H1 (cell line): ENCODE data around the gene SYNCRIP. TPM values are rescaled to one million over a fixed set of nuclear protein-coding genes. Genes with fewer than 3 reads are reported as not detected.
A peak's percentile ranks its signal among the peaks of the same experiment; 100 is the strongest.

ENCODE experiments used
- CTCF ChIA-PET: fragments of 300-600 bp; sonication (Branson Sonifier 250); formaldehyde crosslinking; loops from one replicate; lab custom pipeline; 2021; ENCODE audit not compliant: partially characterized antibody; lab: Charles Lee
- POLR2A ChIA-PET: fragments of 300-600 bp; sonication (Branson Sonifier 250); formaldehyde crosslinking; loops from one replicate; lab custom pipeline; 2021; ENCODE audit warnings: inconsistent platforms; ENCODE audit not compliant: partially characterized antibody; lab: Charles Lee
- DNase-seq, 2 experiments: peaks; one replicate each; pipeline versions ENCODE4 v3.0.0 to v3.0.0-alpha.2; 2010 to 2022; ENCODE audit warnings: low spot score in 2 of 2, low read depth in 1 of 2, mixed read lengths in 1 of 2
- FAIRE-seq: peaks from 2 replicates; lab custom pipeline; 2011; peaks lifted over from hg19 to GRCh38; lab: Jason Lieb, UNC
- H2AFZ ChIP-seq: 2 replicates; pipeline ENCODE4 v1.8.1; 2012; ENCODE audit warnings: low read length, inconsistent platforms
- H2AK5ac ChIP-seq: 2 replicates; pipeline ENCODE4 v1.6.1; 2013; ENCODE audit warnings: low read depth, low read length
- H2BK120ac ChIP-seq: replicated peaks from 2 replicates; pipeline ENCODE3; 2013; ENCODE audit warnings: low read depth, low read length, inconsistent platforms
- H2BK12ac ChIP-seq: 2 replicates; pipeline ENCODE4 v1.6.1; 2013; ENCODE audit warnings: low read depth, low read length
- H2BK15ac ChIP-seq: 2 replicates; pipeline ENCODE4 v1.6.1; 2013; ENCODE audit warnings: low read length
- H2BK20ac ChIP-seq: 2 replicates; pipeline ENCODE4 v1.6.1; 2013; ENCODE audit warnings: low read length
- H2BK5ac ChIP-seq: 2 replicates; pipeline ENCODE4 v1.6.1; 2013; ENCODE audit warnings: low read depth, low read length
- H3K14ac ChIP-seq: 2 replicates; pipeline ENCODE4 v1.6.1; 2013; ENCODE audit warnings: inconsistent platforms; ENCODE audit not compliant: insufficient read length
- H3K18ac ChIP-seq: 2 replicates; pipeline ENCODE4 v1.6.1; 2013; ENCODE audit warnings: low read length; ENCODE audit errors: extremely low read depth
- H3K23ac ChIP-seq: 2 replicates; pipeline ENCODE4 v1.6.1; 2013; ENCODE audit warnings: inconsistent platforms; ENCODE audit not compliant: insufficient read length
- H3K23me2 ChIP-seq: 2 replicates; pipeline ENCODE4 v1.6.1; 2013; ENCODE audit warnings: low read depth, low read length
- H3K27ac ChIP-seq: 2 replicates; pipeline ENCODE4 v1.6.1; 2011; ENCODE audit warnings: low read depth, low read length, inconsistent platforms
- H3K27me3 ChIP-seq, 4 experiments: replicated peaks in 1 of 4; 1 replicate in 1 of 4; 2 replicates in 3 of 4; pipeline versions ENCODE4 v1.6.1 to v1.8.1; 2011 to 2013; ENCODE audit warnings: low read length in 3 of 4, mild to moderate bottlenecking in 3 of 4, inconsistent platforms in 2 of 4, mixed read lengths in 2 of 4, moderate library complexity in 1 of 4; ENCODE audit not compliant: control insufficient read depth in 3 of 4, insufficient read depth in 3 of 4; ENCODE audit errors: extremely low read depth in 1 of 4
- H3K36me3 ChIP-seq, 4 experiments: 2 replicates each; pipeline versions ENCODE4 v1.6.1 to v1.8.1; 2011 to 2013; ENCODE audit warnings: mild to moderate bottlenecking in 4 of 4, low read length in 3 of 4, moderate library complexity in 2 of 4, control low read depth in 1 of 4, inconsistent platforms in 1 of 4; ENCODE audit not compliant: insufficient read depth in 4 of 4, control insufficient read depth in 2 of 4
- H3K4ac ChIP-seq: replicated peaks from 2 replicates; pipeline ENCODE3; 2013; ENCODE audit warnings: low read length, low read depth, mixed read lengths, inconsistent platforms; ENCODE audit not compliant: insufficient read length
- H3K4me1 ChIP-seq, 4 experiments: replicated peaks in 1 of 4; 1 replicate in 1 of 4; 2 replicates in 3 of 4; pipeline versions ENCODE4 v1.6.1 to v1.8.1; 2011 to 2013; ENCODE audit warnings: low read length in 3 of 4, inconsistent platforms in 2 of 4, mixed read lengths in 1 of 4; ENCODE audit not compliant: insufficient read depth in 4 of 4, control insufficient read depth in 3 of 4
- H3K4me2 ChIP-seq, 2 experiments: 2 replicates each; pipeline versions ENCODE4 v1.6.1 to v1.8.1; 2011 to 2013; ENCODE audit warnings: low read depth in 2 of 2, low read length in 2 of 2, control low read depth in 1 of 2, inconsistent platforms in 1 of 2, mild to moderate bottlenecking in 1 of 2; ENCODE audit not compliant: insufficient read depth in 1 of 2
- H3K4me3 ChIP-seq, 4 experiments: fragments of 200-600, 300-600 bp in 1 of 4; sonication (generic), shearing (Covaris generic), sonication (Bioruptor Twin) in 1 of 4; 2 replicates each; pipeline versions ENCODE4 v1.5.1 to v1.8.1; 2011 to 2016; ENCODE audit warnings: low read length in 4 of 4, low read depth in 3 of 4, control low read depth in 2 of 4, inconsistent platforms in 2 of 4, mild to moderate bottlenecking in 2 of 4, mixed read lengths in 1 of 4, moderate library complexity in 1 of 4; ENCODE audit not compliant: insufficient read depth in 2 of 4; ENCODE audit errors: extremely low read depth in 1 of 4
- H3K56ac ChIP-seq: replicated peaks from 2 replicates; pipeline ENCODE3; 2013; ENCODE audit warnings: low read depth, mild to moderate bottlenecking, mixed read lengths, low read length, inconsistent platforms; ENCODE audit not compliant: insufficient read length
- H3K79me1 ChIP-seq: 2 replicates; pipeline ENCODE4 v1.6.1; 2013; ENCODE audit warnings: low read depth, low read length, control low read depth
- H3K79me2 ChIP-seq, 2 experiments: 2 replicates each; pipeline versions ENCODE4 v1.6.1 to v1.8.1; 2012 to 2013; ENCODE audit warnings: low read length in 2 of 2, mild to moderate bottlenecking in 2 of 2, inconsistent platforms in 1 of 2; ENCODE audit not compliant: insufficient read depth in 2 of 2, control insufficient read depth in 1 of 2
- H3K9ac ChIP-seq, 4 experiments: replicated peaks in 1 of 4; 1 replicate in 1 of 4; 2 replicates in 3 of 4; pipeline versions ENCODE4 v1.6.1 to v1.8.1; 2011 to 2013; ENCODE audit warnings: low read depth in 3 of 4, low read length in 3 of 4, control low read depth in 2 of 4, mild to moderate bottlenecking in 2 of 4, moderate library complexity in 2 of 4, inconsistent platforms in 1 of 4; ENCODE audit errors: extremely low read depth in 1 of 4
- H3K9me3 ChIP-seq, 2 experiments: 2 replicates each; pipeline versions ENCODE4 v1.6.1 to v1.8.1; 2012 to 2013; ENCODE audit warnings: mild to moderate bottlenecking in 2 of 2, moderate library complexity in 2 of 2, control low read depth in 1 of 2, inconsistent platforms in 1 of 2, low read depth in 1 of 2, low read length in 1 of 2, mixed read lengths in 1 of 2; ENCODE audit not compliant: insufficient read depth in 2 of 2
- H4K20me1 ChIP-seq, 2 experiments: replicated peaks in 1 of 2; 2 replicates each; pipeline versions ENCODE3 to v1.8.1; 2011 to 2013; ENCODE audit warnings: inconsistent platforms in 2 of 2, low read length in 2 of 2, mild to moderate bottlenecking in 1 of 2; ENCODE audit not compliant: insufficient read depth in 2 of 2, control insufficient read depth in 1 of 2
- H4K5ac ChIP-seq: 2 replicates; pipeline ENCODE4 v1.6.1; 2013; ENCODE audit warnings: low read length, low read depth, mixed read lengths, inconsistent platforms; ENCODE audit not compliant: insufficient read length
- H4K8ac ChIP-seq: 2 replicates; pipeline ENCODE4 v1.8.0; 2013; ENCODE audit warnings: mild to moderate bottlenecking, moderate library complexity, low read length, inconsistent platforms; ENCODE audit not compliant: insufficient read depth; ENCODE audit errors: extremely low read depth
- H4K91ac ChIP-seq: replicated peaks from 2 replicates; pipeline ENCODE3; 2013; ENCODE audit warnings: low read length, mixed read lengths, inconsistent platforms; ENCODE audit not compliant: insufficient read length
- WGBS, 2 experiments: shearing (Covaris generic) in 1 of 2; methylation state at CpG; one replicate each; pipeline versions ENCODE4 v1.1.6 to v1.1.7; 2013 to 2015; ENCODE audit warnings: low lambda C conversion rate in 2 of 2, mixed read lengths in 2 of 2, inconsistent platforms in 1 of 2, low coverage in 1 of 2, missing lambda C conversion rate in 1 of 2; ENCODE audit not compliant: insufficient replicate concordance in 2 of 2, insufficient coverage in 1 of 2, insufficient read length in 1 of 2; ENCODE audit errors: extremely low coverage in 1 of 2, missing lambda C conversion rate in 1 of 2; 5-methylcytosine and 5-hydroxymethylcytosine counted together
- polyA plus RNA-seq, 7 experiments: library from polyadenylated mRNA; depleted of rRNA in 3 of 7; stranded (reverse) in 5 of 7; unstranded in 2 of 7; fragments of >200 nt in 5 of 7; fragments of 200-250 nt in 2 of 7; gene quantifications; 1 replicate in 5 of 7; 2 replicates in 1 of 7; 4 replicates in 1 of 7; pipeline versions ENCODE4 v1.2.1 to v1.2.3, GENCODE V29; 2011 to 2013; ENCODE audit warnings: missing spikeins in 2 of 7, mixed read lengths in 2 of 7
- total RNA-seq: library from RNA; stranded (reverse); fragmentation: NEBNext Ultra II Directional; extraction: Animal tissue kit (Norgen Biotek cat#: 25700); gene quantifications from 2 replicates; pipeline ENCODE4 v1.2.1, GENCODE V29; 2021

The SYNCRIP gene
- total and polyA plus RNA-seq, 2 of the 8 experiments (the other 6 are each of a cell fraction or from before 2014, with no cell fraction given), result 16.8 to 219 TPM

DNA sequence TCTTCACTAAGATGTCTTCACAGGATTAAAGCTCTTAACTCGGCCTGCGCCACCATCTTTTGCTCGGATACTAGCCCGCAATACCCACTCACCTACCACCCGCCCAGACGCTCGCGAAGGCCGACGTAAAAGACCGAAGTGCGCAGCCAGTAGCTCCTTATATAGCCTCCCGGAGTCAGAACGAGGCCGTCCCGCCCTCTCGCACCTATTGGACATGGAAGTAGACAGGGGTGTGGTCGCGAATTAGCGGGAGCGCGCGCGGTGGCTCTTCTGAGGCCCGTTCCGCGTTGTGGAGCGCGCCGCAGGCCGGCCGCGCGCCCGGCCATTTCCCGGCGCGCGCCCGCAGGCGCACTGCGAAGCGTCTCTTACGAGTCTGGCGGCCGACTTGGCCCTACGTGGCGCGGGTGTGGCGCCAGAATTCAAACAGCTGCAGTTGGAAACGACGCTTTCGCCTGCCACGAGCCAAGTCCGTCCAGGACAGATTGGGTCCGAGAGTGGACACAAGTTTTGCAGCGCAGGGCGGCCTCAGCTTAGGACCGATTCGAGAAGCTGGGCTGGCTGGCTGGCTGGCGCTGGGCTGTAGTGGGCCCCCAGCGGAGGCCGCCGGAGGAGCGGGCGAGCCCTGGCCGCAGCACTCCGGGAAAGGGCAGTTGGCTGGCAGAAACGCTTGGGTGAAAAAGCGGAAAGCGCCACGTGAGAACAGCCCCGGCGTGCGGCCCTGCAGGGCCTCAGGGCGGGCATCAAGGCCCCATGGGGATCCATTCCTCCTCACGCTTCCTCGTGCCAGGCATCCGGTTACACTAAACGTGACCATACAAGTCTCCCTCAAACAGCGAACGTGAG lies 36.1 kb upstream of the SYNCRIP start:
- Histone ChIP-seq H2BK20ac (no peak overlapping the region), H3K79me1 (no peaks in the 10 kb centered on the region), H3K56ac (peak overlapping the region; percentile 91), H3K4me2 (peak overlapping the region; percentile 85 to 92), H3K9ac (peak overlapping the region; percentile 92 to 99 (median 96)), H3K4me1 (peaks cover 0 to 12% (median 2%) of the 10 kb centered on the region in 4 experiments; a peak in 2 of 7 replicates), H3K23me2 (peaks cover 4% of the 10 kb centered on the region; the same call in 1 of the 2 replicates), H4K5ac (peak overlapping the region; percentile 90), H4K91ac (peak overlapping the region; percentile 99), H3K9me3 (no peaks in the 10 kb centered on the region), H4K8ac (peak overlapping the region; percentile 96), H2AFZ (no peak overlapping the region), H2BK12ac (peak overlapping the region; percentile 62; the same call in 1 of the 2 replicates), H3K79me2 (peaks cover 22 to 61% of the 10 kb centered on the region in 2 experiments), H3K27me3 (no peaks in the 10 kb centered on the region), H3K36me3 (peaks cover 0 to 36% (median 23%) of the 10 kb centered on the region in 4 experiments; a peak in 5 of 8 replicates), H3K23ac (no peak overlapping the region), H3K27ac (peak overlapping the region; percentile 97), H3K14ac (no peak overlapping the region), H4K20me1 (peaks cover 17 to 21% of the 10 kb centered on the region in 2 experiments), H3K4me3 (peak overlapping the region; percentile 90 to 100 (median 96)), H3K18ac (peak overlapping the region; percentile 98), H2BK15ac (no peak overlapping the region), H2BK120ac (peak overlapping the region; percentile 81), H2AK5ac (no peak overlapping the region), H3K4ac (peak overlapping the region; percentile 96), H2BK5ac (peak overlapping the region; percentile 97)
- FAIRE-seq (no peak), DNase-seq (peak; percentile 97 to 100)
- ChIA-PET POLR2A (interaction anchor here (0.7 to 11.0 kb wide), 52 partner anchors 7 to 1342 kb away, joined by 3 to 890 read pairs (median 4); partner anchors contain the start of genes NT5E, SNX14 and SYNCRIP), CTCF (interaction anchor here (1.2 to 1.4 kb wide), 2 partner anchors 40 to 186 kb away, joined by 3 to 5 read pairs; no protein-coding TSS in a partner anchor)
- 3% methylated on average over 82 of the region's 82 CpGs; no CpG with 5 or more reads in 1 of the 2 experiments for WGBS, 2 experiments
